ENCODE results near the gene LRRN2. TPM values are rescaled to one million over a fixed set of nuclear protein-coding genes. Genes with fewer than 3 reads are reported as not detected.

Gene LRRN2
- total RNA-seq, 2 donors from 2014 or later, result 11.4 to 16.2 TPM

GRCh38 chr1:204663644-204664383, 21.7 kb downstream of the LRRN2 start:
- no peak for DNase-seq
- Mint-ChIP-seq H3K4me3 (no peak overlapping the region), H3K9me3 (no peaks in the 10 kb centered on the region), H3K27ac (no peak overlapping the region), H3K4me1 (peaks cover 5% of the 10 kb centered on the region), H3K36me3 (ENCODE audit: low read depth) (peaks cover 8% of the 10 kb centered on the region), H3K27me3 (ENCODE audit: insufficient read depth) (no peaks in the 10 kb centered on the region)
- no peak overlapping the region for H3K27ac ChIP-seq (ENCODE audit: low read depth, low read length)
- no peaks in the 10 kb centered on the region for H3K36me3 ChIP-seq (ENCODE audit: control insufficient read depth, insufficient read depth, low read length)
- H3K27me3 ChIP-seq (ENCODE audit: control insufficient read depth, insufficient read depth, low read length, poor library complexity, severe bottlenecking), result no peaks in the 10 kb centered on the region
- no peak overlapping the region for H3K4me3 ChIP-seq (ENCODE audit: low read length)
- no peaks in the 10 kb centered on the region for H3K9me3 ChIP-seq (ENCODE audit: control insufficient read depth, low read length)
- no peak for TF ChIP-seq CTCF (conservative IDR thresholded peaks at IDR 0.05)
- no peak overlapping the region for H3K9ac ChIP-seq (ENCODE audit: extremely low read depth, low read length, poor library complexity, severe bottlenecking)
- peaks cover 5% of the 10 kb centered on the region for H3K4me1 ChIP-seq (ENCODE audit: control insufficient read depth, insufficient read depth, low read length)
- WGBS, 2 experiments (ENCODE audit: insufficient coverage in 1 of 2, insufficient read length in 1 of 2), result 86 to 90% methylated on average over 11 to 14 of the region's 15 CpGs

- TF ChIP-seq CTCF (conservative IDR thresholded peaks at IDR 0.05), result no peak
- no peak overlapping the region for H3K4me3 ChIP-seq (ENCODE audit: low read length)
- no peaks in the 10 kb centered on the region for H3K9me3 ChIP-seq (ENCODE audit: control insufficient read depth, low read length)
- H3K9ac ChIP-seq (ENCODE audit: extremely low read depth, low read length, poor library complexity, severe bottlenecking), result no peak overlapping the region
- H3K4me1 Mint-ChIP-seq, result peaks cover 5% of the 10 kb centered on the region
- H3K27me3 ChIP-seq (ENCODE audit: control insufficient read depth, insufficient read depth, low read length, poor library complexity, severe bottlenecking), result no peaks in the 10 kb centered on the region
- no peak overlapping the region for H3K4me3 Mint-ChIP-seq
- no peak overlapping the region for H3K27ac Mint-ChIP-seq
- no peaks in the 10 kb centered on the region for H3K27me3 Mint-ChIP-seq (ENCODE audit: insufficient read depth)
- no peaks in the 10 kb centered on the region for H3K36me3 ChIP-seq (ENCODE audit: control insufficient read depth, insufficient read depth, low read length)
- no peak overlapping the region for H3K27ac ChIP-seq (ENCODE audit: low read depth, low read length)
- H3K4me1 ChIP-seq (ENCODE audit: control insufficient read depth, insufficient read depth, low read length), result peaks cover 5% of the 10 kb centered on the region
- DNase-seq, result no peak
- peaks cover 1% of the 10 kb centered on the region for H3K36me3 Mint-ChIP-seq (ENCODE audit: low read depth)
- H3K9me3 Mint-ChIP-seq, result no peaks in the 10 kb centered on the region
Observed at GRCh38 chr1:204662530-204662929, 23.0 kb downstream of the LRRN2 start.

GRCh38 chr1:204660509-204660908, 25.0 kb downstream of the LRRN2 start:
- Mint-ChIP-seq H3K4me1 (peaks cover 2% of the 10 kb centered on the region), H3K36me3 (ENCODE audit: low read depth) (peaks cover 1% of the 10 kb centered on the region), H3K27me3 (ENCODE audit: insufficient read depth) (no peaks in the 10 kb centered on the region), H3K4me3 (no peak overlapping the region), H3K9me3 (no peaks in the 10 kb centered on the region), H3K27ac (no peak overlapping the region)
- Histone ChIP-seq H3K4me1 (ENCODE audit: control insufficient read depth, insufficient read depth, low read length) (peaks cover under 1% of the 10 kb centered on the region), H3K4me3 (ENCODE audit: low read length) (no peak overlapping the region), H3K36me3 (ENCODE audit: control insufficient read depth, insufficient read depth, low read length) (no peaks in the 10 kb centered on the region), H3K27me3 (ENCODE audit: control insufficient read depth, insufficient read depth, low read length, poor library complexity, severe bottlenecking) (no peaks in the 10 kb centered on the region), H3K9me3 (ENCODE audit: control insufficient read depth, low read length) (no peaks in the 10 kb centered on the region), H3K9ac (ENCODE audit: extremely low read depth, low read length, poor library complexity, severe bottlenecking) (no peak overlapping the region), H3K27ac (ENCODE audit: low read depth, low read length) (no peak overlapping the region)
- no peak for TF ChIP-seq CTCF (conservative IDR thresholded peaks at IDR 0.05)
- no peak for DNase-seq
- WGBS, 2 experiments (ENCODE audit: insufficient coverage in 1 of 2, insufficient read length in 1 of 2), result 82 to 89% methylated on average over 1 to 3 of the region's 3 CpGs
